HepG2 (cell line): ENCODE measurements around the gene AIP. TPM values are rescaled to one million over a fixed set of nuclear protein-coding genes. Genes with fewer than 3 reads are reported as not detected.

ENCODE experiments used
- AGO1 ChIP-seq: fragments of 200-400 bp; formaldehyde crosslinking; IDR thresholded peaks from 2 replicates; pipeline ENCODE4 v1.6.1; 2017; ENCODE audit warnings: mild to moderate bottlenecking, low read depth, low read length, moderate library complexity; ENCODE audit not compliant: poor library complexity, severe bottlenecking
- ARNTL ChIP-seq: sonication (generic); formaldehyde crosslinking; IDR thresholded peaks from 2 replicates; pipeline ENCODE4 v1.4.0; 2020; ENCODE audit warnings: mild to moderate bottlenecking, missing genetic modification reagents
- EZH2 ChIP-seq: conservative IDR thresholded peaks from 2 replicates; pipeline ENCODE4 v1.6.1; 2012; ENCODE audit warnings: mild to moderate bottlenecking, low read depth, low read length, moderate library complexity
- KAT8 ChIP-seq: IDR thresholded peaks from 2 replicates; pipeline ENCODE4 v1.6.1; 2016; ENCODE audit warnings: missing genetic modification reagents, missing compliant biosample characterization
- MAF1 ChIP-seq: sonication (generic); formaldehyde crosslinking; IDR thresholded peaks from 2 replicates; pipeline ENCODE4 v1.5.0; 2020; ENCODE audit warnings: missing genetic modification reagents, borderline replicate concordance
- MTF2 ChIP-seq: sonication (generic); formaldehyde crosslinking; IDR thresholded peaks from 2 replicates; pipeline ENCODE4 v1.5.0; 2020; ENCODE audit warnings: missing genetic modification reagents, borderline replicate concordance
- PITX1 ChIP-seq: sonication (generic); formaldehyde crosslinking; IDR thresholded peaks from 2 replicates; pipeline ENCODE4 v1.5.1; 2020; ENCODE audit warnings: mild to moderate bottlenecking, missing genetic modification reagents
- PRDM4 ChIP-seq: sonication (generic); formaldehyde crosslinking; IDR thresholded peaks from 2 replicates; pipeline ENCODE4 v1.9.0; 2021; ENCODE audit warnings: missing genetic modification reagents, borderline replicate concordance
- SOX5 ChIP-seq: IDR thresholded peaks from 2 replicates; pipeline ENCODE4 v1.6.1; 2016; ENCODE audit warnings: borderline replicate concordance
- SRSF4 ChIP-seq: fragments of 200-400 bp; formaldehyde crosslinking; IDR thresholded peaks from one replicate; pipeline ENCODE4 v1.6.1; 2018; ENCODE audit warnings: mild to moderate bottlenecking, low read depth, low read length, moderate library complexity; ENCODE audit not compliant: poor library complexity, severe bottlenecking
- XRCC5 ChIP-seq: fragments of 200-400 bp; formaldehyde crosslinking; optimal IDR thresholded peaks from 2 replicates; pipeline ENCODE3; 2017; ENCODE audit warnings: mild to moderate bottlenecking, low read length
- YY1 ChIP-seq: IDR thresholded peaks from 2 replicates; pipeline ENCODE4 v1.6.1; 2011; ENCODE audit warnings: low read length, low read depth, moderate library complexity, mild to moderate bottlenecking; ENCODE audit not compliant: insufficient read depth, insufficient replicate concordance
- ZBTB10 ChIP-seq: sonication (generic); formaldehyde crosslinking; IDR thresholded peaks from 2 replicates; pipeline ENCODE4 v1.4.0; 2020; ENCODE audit warnings: missing genetic modification reagents, borderline replicate concordance
- ZBTB7B ChIP-seq: sonication (generic); formaldehyde crosslinking; IDR thresholded peaks from 2 replicates; pipeline ENCODE4 v1.4.0; 2020; ENCODE audit warnings: missing genetic modification reagents
- ZNF292 ChIP-seq: sonication (generic); formaldehyde crosslinking; IDR thresholded peaks from 2 replicates; pipeline ENCODE4 v1.8.1; 2022; ENCODE audit warnings: mild to moderate bottlenecking, low read depth, missing genetic modification reagents, borderline replicate concordance
- ZNF484 ChIP-seq: sonication (generic); formaldehyde crosslinking; IDR thresholded peaks from 2 replicates; pipeline ENCODE4 v1.5.1; 2020; ENCODE audit warnings: mild to moderate bottlenecking, low read depth, missing genetic modification reagents, borderline replicate concordance
- ZNF629 ChIP-seq: sonication (generic); formaldehyde crosslinking; conservative IDR thresholded peaks from 2 replicates; pipeline ENCODE4 v1.5.0; 2020; ENCODE audit warnings: missing genetic modification reagents
- ZNF83 ChIP-seq: sonication (generic); formaldehyde crosslinking; IDR thresholded peaks from 2 replicates; pipeline ENCODE4 v1.4.0; 2020; ENCODE audit warnings: missing genetic modification reagents, mild to moderate bottlenecking, borderline replicate concordance
- ZXDC ChIP-seq: sonication (generic); formaldehyde crosslinking; IDR thresholded peaks from 2 replicates; pipeline ENCODE4 v1.5.0; 2020; ENCODE audit warnings: mild to moderate bottlenecking, missing genetic modification reagents
- polyA plus RNA-seq, 8 experiments: library from polyadenylated mRNA; depleted of rRNA in 3 of 8; stranded (reverse) in 7 of 8; unstranded in 1 of 8; fragments of >200 nt; fragmentation: Illumina TruSeq in 4 of 8; extraction: Trizol in 4 of 8; gene quantifications; 2 replicates each; pipeline versions ENCODE4 v1.2.1 to v1.2.3, GENCODE V29; 2011 to 2016; ENCODE audit warnings: low read depth in 4 of 8, missing spikeins in 1 of 8, mixed read lengths in 1 of 8; ENCODE audit not compliant: insufficient read depth in 1 of 8
- total RNA-seq, 5 experiments: library from RNA; depleted of rRNA; stranded (reverse); fragments of >200 nt; fragmentation: Illumina TruSeq; extraction: Trizol; gene quantifications; 2 replicates each; pipeline ENCODE4 v1.2.3, GENCODE V29; 2016; ENCODE audit warnings: low read depth in 1 of 5
- TF ChIP-seq, protein P1 (sequence below): sonication (generic); formaldehyde crosslinking; IDR thresholded peaks from 2 replicates; pipeline ENCODE4 v1.8.1; 2023; ENCODE audit warnings: mild to moderate bottlenecking, missing genetic modification reagents, borderline replicate concordance

The AIP gene
- total and polyA plus RNA-seq, 2 of the 13 experiments (the other 11 are each of a cell fraction or from before 2014, with no cell fraction given), result 51.8 to 110 TPM

- TF ChIP-seq YY1 (peak; percentile 100), AGO1 (no peak), ZNF292 (CRISPR knock-in tag) (no peak), ZNF83 (peak; percentile 39; the same call in 1 of the 2 replicates), PRDM4 (no peak), MAF1 (CRISPR knock-in tag) (peak; percentile 75; the same call in 1 of the 2 replicates), EZH2 (no peak), ZNF484 (CRISPR knock-in tag) (peak; percentile 84; the same call in 1 of the 2 replicates), ZXDC (no peak), ARNTL (CRISPR knock-in tag) (peak; percentile 88), MTF2 (no peak), PITX1 (peak; percentile 73), XRCC5 (peak; percentile 61), SRSF4 (no peak), ZNF629 (peak; percentile 36; the same call in 1 of the 2 replicates), ZBTB10 (peak; percentile 79; the same call in 1 of the 2 replicates), KAT8 (peak; percentile 93), SOX5 (CRISPR knock-in tag) (no peak; the same call in none of the 2 replicates), ZBTB7B (CRISPR knock-in tag) (no peak; the same call in 1 of the 2 replicates)
- TF ChIP-seq, protein P1, sequence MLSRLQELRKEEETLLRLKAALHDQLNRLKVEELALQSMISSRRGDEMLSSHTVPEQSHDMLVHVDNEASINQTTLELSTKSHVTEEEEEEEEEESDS (CRISPR knock-in tag), result peak; percentile 96
These were observed at the start of gene AIP (continued) for GRCh38 chr11:67482827-67483798.
